Panc1 (cell line): ENCODE results near the gene PDXDC1.
"Not testable (repeated sequence)": the region's sequence is repeated elsewhere in the genome, so short reads cannot be mapped to it uniquely, and the experiment has no call there.

Experiments used
- SIN3A ChIP-seq: IDR thresholded peaks from 2 replicates; pipeline ENCODE4 v1.6.1; 2012; ENCODE audit warnings: low read depth, mild to moderate bottlenecking, low read length, moderate library complexity, borderline replicate concordance; ENCODE audit not compliant: insufficient read depth
- TF ChIP-seq, protein P1 (sequence below): fragments of 450-650 bp; IDR thresholded peaks from 2 replicates; pipeline ENCODE4 v1.5.1; 2017; ENCODE audit warnings: mild to moderate bottlenecking

- TF ChIP-seq, protein P1, sequence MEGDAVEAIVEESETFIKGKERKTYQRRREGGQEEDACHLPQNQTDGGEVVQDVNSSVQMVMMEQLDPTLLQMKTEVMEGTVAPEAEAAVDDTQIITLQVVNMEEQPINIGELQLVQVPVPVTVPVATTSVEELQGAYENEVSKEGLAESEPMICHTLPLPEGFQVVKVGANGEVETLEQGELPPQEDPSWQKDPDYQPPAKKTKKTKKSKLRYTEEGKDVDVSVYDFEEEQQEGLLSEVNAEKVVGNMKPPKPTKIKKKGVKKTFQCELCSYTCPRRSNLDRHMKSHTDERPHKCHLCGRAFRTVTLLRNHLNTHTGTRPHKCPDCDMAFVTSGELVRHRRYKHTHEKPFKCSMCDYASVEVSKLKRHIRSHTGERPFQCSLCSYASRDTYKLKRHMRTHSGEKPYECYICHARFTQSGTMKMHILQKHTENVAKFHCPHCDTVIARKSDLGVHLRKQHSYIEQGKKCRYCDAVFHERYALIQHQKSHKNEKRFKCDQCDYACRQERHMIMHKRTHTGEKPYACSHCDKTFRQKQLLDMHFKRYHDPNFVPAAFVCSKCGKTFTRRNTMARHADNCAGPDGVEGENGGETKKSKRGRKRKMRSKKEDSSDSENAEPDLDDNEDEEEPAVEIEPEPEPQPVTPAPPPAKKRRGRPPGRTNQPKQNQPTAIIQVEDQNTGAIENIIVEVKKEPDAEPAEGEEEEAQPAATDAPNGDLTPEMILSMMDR, result not testable (repeated sequence)
- TF ChIP-seq SIN3A, result not testable (repeated sequence)
Observed at GRCh38 chr16:14937143-14937542, 37.7 kb upstream of the PDXDC1 start, which contains the start of gene NPIPA1.
